CD4-positive, alpha-beta T cell treated with Interleukin-1 beta for 1 hour (primary cell): ENCODE measurements around the gene RASGRP2.

ENCODE experiments used
- DNase-seq, 2 donors: peaks; one replicate each; pipeline ENCODE4 v3.0.0-alpha.2; 2020 to 2022

Gene RASGRP2

DNA sequence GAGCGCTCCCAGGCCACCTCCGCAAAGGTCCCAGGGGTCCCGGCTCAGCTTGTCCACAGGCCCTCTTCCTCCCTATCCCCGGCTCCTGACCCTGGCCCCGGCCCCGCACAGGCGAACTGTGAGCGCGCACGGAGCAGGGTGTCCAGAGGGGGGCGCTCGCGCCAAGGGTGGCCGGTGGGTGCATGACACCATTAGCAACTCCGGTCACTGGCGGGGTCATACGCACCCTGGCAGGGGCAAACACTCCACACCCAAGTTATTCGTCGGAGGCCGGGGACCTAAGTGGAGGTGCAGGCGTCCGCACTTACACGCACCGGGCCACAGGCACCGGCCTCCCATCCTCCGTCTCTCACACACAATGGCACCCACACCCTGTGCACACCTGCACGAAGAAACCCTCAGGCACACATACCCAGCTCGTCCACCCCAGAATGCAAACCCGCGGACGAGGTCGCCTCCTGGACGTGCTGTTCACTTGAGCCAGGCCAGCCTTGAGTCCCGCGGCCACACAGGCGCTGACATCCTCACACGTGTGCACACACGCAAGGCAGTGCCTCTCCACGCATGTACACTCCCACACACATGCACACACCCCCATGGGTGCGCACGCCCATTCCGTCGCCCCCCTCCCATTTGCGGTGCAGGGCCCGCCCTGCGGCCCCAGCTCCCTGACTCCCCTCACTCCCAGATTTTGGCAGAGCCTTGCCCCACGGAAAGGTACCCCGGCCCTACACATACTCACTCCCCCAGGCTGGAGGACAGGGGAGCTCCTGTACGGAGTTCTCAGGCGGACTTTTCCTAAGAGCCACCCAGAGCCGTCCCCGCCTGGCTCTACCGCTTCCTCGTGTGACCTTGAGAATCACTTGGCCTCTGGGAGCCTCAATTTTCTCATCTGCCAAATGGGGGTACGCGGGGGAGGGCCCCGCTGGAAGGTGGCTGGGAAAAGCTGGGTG lies at the start of gene RASGRP2:
RASGRP2 (minus strand) TSS at position 552 of the 953 bp plus-strand sequence. CDS start 1,276 bp downstream, outside the sequence.
- DNase-seq, result peak; percentile 87 to 88

DNA sequence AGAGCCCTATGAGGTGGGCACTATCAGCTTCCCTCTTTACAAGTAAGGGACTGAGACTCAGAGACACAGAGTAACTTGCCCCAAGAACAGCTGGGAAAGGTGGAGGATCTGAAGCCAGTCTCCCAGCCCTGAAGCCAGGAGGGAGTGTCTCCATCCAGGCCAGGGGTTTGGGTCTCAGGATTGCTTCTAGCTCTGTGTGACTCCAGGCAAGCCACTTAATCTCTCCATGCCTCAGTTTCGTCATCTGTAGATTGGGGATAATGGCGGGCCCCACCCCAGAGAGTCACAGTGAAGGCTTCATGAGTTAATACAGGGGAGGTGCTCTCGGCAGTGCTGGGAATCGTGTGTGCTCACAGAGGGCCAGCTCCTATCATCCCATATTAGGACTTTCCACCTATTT lies 48.5 kb upstream of the RASGRP2 start:
- DNase-seq, result no peak

DNA sequence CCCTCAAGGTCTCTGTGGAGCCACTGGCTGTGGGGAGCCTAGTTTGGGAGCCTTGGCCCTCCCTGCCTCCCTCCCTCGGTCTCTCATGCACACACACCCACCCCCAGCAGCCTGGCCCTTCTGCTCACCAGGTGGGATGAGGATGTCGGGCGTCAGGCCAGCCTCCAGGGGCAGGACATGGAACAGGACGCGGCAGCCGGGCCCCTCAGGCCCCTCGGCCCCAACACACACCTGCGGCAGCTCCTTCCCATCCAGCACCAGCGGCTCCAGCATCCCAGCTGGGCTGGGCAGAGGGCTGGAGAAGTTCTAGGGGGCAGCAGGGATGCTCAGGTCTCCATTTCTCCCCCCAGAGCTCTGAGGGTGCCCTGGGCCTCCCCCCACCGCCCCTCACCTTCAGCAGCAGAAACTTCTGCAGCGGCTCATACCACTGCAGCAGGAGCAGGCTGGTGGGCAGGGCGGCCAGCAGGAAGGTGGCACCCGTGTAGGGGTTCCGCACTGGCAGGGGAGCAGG lies 47.9 kb upstream of the RASGRP2 start:
- DNase-seq, result no peak

DNA sequence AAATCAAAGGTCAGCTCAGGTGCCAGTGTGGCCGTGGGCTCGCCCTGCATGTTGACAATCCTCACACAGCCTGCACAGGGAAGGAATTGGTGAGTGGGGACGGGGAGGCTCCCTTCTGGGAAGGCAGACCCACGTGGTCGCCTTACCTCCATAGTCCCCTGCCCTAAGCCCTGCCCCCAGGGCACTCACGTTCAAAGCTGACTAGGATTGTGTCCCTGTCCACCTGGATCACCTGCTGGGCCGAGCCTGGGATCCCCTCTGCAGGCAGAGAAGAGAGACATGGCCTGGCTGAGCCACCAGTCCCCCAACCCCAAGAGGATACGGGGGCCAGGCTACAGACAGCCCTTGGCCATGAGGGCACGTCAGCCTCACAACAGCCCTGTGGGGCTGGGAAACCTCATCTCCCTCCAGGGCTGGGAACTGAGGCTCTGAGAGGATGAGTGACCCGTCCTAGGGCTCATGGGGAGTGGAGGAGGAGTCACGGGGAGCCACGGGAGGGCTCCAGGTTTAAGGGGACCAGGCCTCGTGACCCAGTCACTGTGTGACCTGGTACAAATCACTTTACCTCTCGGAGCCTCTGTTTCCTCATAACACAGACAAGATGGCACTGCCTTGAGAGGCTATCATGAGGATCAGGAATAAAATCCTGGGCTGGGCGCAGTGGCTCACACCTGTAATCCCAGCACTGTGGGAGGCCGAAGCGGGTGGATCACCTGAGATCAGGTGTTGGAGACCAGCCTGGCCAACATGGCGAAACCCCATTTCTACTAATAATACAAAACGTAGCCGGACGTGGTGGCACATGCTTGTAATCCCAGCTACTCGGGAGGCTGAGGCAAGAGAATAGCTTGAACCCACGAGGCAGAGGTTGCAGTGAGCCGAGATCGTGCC lies 46.5 kb upstream of the RASGRP2 start:
- DNase-seq, result no peak

DNA sequence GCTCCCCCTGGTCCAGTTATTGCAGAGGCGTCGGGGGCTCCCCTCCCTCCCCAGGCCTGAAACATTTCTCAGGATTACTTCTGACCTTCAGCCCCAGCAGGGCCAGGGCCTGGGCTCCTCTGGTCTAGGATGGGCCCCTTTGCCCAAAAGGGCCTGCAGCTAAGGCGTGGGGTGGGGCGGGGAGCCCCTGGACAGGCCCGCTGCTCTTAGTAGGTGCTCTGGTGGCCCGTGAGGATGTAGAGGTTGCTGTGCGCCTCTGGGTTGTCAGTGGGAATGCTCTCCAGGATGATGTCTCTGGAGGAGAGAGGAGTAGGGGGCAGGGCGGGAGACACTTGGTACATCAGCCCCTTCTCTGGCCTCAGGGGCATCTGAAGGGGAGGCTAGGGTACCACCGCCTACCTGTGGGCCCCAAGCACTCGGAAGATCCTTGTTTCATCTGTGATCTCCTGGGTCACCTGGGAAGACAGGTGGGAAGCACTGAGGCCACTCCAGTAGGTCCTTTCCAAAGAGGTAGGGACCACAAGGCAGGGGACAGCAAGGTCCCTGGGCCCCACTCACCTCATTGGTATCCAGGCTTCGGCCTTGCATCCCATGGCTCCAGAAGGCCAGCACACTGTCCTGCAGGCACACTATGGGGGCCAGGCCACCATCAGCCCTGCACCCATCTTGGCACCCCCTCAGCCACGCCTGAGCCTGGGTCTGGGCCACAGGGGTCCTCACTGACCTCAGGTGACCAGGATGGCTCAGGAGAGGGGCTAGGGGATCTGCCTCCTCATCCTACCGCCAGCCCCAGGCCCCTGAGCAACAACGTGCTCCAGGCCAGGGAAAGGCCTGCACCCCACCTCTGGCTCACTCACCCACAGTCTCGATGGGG lies 45.6 kb upstream of the RASGRP2 start:
- DNase-seq, result no peak

DNA sequence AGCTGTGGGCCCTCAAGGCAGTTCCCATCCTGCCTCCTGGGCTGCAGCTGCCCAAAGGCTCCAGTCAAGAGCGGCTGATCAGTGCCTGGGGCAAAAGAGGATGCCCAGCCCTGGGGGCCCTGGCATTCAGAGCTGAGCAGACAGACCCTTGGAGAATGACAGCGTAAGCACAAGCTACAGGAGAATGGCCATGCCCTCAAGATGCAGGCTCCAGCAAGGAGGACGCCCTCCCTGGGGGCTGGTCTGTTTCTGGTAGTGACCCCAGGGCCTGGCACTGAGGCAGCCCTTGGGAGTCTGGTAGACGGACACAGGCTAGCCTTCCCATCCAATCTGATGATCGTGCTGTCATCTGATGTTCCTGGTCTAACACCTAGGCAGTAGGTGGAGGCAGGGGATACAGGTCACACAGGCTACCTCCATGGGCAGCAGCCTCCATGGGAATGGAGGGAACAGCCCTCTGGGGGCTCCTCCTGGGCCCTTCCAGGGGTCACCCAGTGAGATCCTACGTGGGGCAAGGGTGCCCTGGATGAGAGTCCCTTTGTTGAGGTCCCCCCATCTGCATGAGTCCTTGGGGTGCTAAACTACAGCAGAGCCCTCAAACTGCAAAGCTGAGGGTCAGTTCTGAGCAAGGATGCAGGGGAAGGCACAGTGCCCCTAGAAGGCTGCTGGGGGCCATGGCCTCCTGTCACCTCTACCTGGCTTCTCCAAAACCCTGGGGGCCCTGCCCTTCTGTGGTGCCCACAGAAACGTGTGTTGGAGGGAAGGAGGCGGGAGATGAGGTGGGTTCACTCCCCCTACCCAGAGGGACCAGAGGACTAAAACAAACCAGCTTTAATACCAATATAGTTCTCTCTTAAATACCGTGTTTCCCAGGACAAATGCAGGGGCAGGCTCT lies 44.6 kb upstream of the RASGRP2 start:
- no peak for DNase-seq

DNA sequence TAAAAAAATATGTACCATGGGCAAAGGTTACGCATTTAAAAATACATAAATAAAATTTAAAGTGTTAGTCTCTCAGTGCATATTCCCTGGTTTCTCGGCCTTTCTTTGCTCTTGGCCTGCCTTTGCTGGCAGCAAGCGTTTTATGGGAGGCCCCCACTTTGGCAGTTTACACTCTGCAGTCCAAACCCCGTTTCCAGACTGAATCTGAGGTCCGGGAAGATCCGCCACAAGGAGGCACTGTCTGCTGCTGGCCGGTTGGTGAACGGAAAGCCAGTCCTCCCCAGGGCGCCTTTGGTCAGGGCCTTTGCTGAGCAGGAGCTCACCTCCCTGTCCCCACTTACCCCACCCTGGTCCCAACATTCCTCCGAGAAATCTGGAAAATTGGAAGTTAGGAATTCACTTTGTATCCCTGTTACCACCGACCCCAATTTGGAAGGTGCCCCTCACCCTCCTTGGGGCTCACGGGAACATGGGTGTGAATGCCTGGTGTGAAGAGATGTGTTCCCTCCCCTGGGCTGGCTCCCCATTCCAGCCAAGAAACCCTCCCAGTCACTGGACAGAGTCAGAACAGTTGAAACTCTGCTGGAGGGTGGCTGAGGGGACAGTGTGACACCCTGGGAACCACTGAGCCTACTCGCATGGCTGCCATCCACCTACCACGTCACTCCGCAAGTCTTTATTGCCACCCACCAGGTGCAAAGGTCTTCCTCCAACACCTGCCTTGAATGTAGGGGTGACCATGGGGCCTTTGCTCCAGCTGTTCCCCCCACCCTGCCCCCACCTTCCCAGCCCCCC lies 43.8 kb upstream of the RASGRP2 start:
- peak; percentile 67 to 73 for DNase-seq

DNA sequence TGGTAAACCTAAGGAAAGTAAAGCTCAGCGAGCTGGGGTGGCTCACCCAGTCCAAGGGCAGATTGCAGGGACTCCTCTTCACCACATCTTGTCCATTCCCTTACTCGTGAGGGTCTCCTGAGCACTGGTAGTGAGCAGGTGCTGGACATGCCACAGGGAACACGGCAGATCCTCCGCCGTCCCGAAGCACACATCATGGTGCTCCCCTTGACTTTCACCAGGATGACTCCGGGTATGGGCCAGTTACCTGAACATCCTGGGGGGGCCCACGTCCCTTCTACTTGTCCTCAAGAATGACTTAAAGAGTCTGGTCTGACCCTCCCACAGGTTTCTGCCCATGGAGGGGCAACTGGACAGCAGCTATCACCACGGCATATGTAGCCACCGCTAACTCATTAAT lies 42.4 kb upstream of the RASGRP2 start:
- DNase-seq, result no peak

DNA sequence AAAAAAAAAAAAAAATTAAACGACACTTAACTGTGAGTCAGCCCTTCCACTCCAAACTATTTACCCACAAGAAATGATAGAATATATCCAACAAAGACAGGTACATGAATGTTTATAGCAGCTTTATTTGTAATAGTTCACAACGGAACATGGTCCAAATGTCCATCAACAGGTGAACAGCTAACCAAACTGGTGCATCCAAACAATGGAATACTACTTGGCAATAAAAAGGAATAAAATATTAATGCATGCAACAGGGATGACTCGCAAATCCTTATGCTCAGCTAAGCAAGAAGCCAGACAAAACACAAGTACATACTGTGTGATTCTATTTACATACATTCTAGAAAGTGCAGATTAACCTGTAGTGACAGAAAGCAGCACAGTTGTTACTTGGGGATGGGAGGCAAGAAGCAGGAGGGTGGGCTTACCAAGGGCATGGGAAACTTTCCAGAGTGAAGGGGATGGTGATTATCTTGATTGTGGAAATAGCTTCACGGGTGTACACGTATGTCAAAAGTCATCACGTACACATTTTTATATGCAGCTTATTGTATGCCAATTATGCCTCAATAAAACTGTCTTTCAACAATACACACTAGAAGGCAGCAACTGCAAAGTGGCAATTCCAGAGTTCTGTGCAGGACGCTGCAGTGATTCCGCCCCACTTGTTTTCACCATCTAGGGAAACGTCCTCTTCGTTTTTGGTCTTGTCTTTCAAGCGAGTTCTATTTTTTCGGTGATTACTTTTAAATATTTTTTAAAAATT lies 41.1 kb upstream of the RASGRP2 start:
- no peak for DNase-seq

DNA sequence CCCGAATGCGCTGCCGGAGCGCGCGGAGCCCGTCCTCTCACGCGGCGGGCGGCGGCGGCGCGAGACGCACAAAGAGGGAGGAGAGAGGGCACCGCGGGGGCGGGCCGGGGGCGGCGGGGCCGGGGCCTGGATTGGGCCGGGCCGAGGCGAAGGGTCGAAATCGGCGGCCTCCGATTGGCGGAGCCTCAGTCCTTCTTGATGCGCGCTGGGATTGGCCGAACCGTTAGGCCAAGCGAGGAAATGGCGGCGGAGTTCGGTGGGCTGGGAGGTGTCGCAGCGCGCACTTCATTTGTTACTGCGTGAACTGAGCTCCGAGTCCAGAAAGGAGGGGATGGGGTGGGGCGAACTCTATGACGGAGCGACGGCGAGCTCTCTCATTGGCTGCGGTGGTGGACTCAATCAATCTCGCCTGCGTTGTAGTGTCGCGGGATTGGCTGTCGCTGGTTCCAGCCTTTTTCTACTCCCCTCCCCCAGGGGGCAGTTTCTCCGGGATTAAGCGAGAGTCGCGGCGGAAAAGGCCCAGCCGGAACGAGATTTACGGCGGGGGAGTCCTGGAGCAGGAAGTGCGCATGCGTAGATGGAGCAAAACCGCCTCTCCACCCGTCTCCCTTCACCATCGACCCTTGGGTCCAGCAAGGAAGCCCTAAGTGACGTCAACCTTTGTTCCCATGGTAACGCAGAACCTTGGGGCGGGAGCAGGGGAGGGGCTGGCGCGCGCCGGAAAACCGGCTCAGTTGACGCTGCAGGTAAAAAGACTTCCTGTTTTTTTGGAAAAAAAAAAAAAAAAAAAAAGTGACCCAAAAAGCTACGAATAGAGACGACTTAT lies 34.7 kb upstream of the RASGRP2 start, which contains the start of gene SF1:
SF1 (minus strand) TSS at position 70 of the 826 bp plus-strand sequence. CDS start 150 bp downstream, outside the sequence.
- peak; percentile 100 for DNase-seq

DNA sequence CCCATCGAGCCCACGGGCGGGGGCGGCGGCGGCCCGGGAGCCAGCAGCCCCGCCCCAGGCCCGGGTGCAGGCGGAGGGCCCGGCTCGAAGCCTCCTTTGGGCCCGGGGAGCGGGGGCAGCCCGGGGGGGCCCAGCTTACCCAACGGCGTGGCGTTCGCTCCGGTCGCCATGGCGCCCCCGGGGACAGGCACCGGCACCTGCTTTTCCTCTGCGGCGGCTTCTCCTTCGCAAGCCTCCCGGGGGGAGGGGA lies 34.2 kb upstream of the RASGRP2 start:
- DNase-seq, result no peak

DNA sequence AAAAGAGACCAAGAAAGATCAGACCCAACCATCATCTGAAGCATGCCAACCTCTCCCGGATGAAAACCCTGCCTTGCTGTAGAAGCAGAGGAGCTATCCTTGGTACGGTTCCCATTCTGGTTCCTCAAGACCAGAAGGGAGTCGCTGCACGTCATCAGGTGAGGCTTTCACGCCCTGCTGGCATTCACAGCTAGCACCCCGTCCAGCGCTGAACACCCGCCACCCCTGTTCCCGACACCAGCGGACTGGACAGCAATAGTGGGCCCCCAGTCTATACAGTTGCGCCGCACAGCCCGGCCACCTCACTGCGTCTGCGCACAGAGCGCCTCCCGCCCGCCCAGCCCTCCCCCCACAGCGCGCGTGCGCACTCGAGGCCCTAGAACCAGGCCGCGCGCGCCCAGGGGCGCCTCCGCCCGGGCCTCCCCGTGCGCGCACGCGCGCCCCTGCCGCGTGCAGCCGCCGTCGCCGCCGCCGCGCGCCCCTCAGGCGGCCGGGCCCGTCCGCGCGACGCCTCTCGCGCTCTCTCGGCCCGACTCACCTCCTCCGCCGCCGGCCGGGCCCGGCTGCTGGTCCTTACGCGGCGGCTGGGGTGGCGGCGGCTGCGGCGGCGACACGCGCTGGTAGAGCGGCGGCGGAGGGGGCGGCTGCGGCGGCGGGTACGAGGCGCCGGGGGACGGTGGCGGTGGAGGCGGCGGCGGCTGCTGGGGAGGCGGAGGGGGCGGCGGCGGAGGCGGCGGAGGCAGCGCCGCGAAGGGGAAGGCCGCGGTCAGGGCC lies 33.7 kb upstream of the RASGRP2 start:
- DNase-seq, result peak; percentile 82 to 84

DNA sequence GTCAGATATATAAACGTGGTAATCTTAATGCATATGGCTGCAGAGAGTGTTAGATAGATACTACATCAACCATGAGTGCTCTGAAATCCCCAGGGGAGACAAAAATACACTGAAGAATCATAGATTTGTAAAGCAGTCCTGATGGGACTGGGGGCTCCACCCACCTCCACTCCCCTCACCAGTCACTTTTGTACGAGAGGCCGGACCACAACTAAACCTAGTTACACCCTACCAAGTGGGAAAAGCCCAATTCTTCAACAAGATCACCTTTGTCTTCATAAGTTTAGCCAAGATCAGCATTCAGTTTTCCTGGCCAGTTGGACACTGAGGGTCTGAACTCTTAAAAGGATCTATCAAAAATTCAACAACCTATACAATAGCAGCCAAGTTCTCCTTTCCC lies 32.9 kb upstream of the RASGRP2 start:
- no peak for DNase-seq

DNA sequence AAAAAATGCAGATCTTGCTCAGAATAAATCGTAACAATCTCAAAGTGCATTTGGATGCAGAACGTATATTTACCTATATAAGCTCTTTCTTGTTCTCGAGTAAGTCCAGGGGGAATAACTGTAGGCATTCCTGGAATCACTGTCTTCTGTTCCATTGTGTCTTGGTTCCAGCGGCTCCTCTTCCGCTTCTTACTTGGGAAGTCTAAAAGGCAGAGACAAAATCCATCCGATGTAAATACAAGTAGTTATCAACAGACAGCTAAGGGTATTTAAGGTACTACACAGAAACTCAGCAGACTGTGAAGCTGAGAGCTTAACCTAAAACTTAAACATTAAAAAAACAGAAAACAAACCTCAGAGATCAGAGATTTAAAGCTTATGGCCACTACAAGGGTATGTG lies 32.5 kb upstream of the RASGRP2 start:
- DNase-seq, result no peak

DNA sequence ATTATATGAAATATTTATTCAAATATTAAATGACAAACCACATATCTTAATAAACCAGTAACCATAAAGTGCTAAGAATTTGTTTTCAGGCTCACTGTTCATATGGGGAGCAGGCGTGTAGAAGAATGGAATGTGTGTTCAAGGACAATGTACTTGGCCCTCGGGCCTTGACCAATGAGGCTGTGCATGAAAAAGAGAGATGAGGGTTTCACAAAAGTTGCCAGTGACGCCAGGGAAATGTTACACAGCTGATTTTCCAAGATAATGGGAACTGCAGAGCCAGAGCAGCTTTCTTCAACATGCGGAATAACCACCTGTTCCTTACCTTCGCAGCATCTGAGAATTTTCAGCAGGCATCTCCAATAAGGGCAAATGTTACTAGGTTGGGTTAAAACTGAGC lies 30.2 kb upstream of the RASGRP2 start:
- no peak for DNase-seq

DNA sequence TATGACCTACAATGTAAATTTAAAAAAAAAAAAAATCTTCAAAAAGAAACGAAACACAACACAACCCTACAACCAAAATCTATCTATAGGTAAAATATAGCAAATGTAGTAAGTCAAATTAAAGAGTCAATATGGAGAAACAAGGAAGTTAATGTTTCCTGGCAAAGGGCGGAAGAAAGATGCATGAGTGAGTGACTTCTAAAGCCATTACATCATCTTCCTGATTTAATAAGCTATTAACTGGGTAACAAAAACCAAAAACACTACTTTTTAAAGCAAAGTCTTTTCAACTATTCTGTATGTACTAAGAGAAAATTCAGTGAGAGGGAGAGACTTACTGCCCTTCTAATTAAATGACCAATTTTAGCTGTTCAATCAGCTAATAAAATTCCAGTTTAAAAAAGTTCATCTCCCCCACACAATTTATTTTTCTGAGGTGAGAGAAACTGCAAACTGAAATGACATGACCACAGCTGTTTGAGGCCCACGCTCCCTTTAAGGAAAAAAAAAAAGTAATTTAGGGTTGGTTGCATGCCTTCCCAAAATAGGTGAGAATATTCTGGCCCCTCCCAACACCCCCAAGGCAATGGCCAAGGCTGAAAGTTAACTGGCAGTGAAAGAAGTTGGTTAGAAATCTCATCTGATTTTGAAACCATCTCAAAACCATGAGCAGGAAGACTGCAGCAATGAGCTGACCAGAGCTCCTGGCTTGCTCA lies 28.5 kb upstream of the RASGRP2 start:
- DNase-seq, result no peak

DNA sequence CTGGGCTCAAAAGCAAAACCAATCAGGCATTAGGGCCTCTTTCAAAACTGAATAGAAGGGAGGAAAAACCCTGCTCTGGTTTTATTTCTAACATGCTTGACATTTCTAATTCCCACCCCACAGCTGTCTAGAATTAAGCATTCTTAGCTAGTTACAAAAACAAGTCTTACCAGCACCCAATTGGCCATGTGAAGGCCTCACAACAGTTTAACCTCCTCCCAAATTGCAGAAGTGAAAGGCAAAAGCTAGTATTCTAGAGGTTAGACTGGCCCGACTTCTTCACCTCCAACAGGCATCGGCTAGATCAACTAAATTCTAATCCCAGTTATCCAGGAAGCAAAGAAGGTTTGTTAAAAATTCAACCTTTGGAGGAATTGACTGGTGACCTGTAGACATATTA lies 27.9 kb upstream of the RASGRP2 start:
- no peak for DNase-seq
